Measurements from ENCODE around the gene TDRD1.

The TDRD1 gene

GRCh38 chr10:114166043-114166442 lies 13.1 kb upstream of the TDRD1 start:
- DNase-seq (ENCODE audit: insufficient read length) (no peak), FAIRE-seq (no peak)
- TF ChIP-seq POLR2A (IDR thresholded peaks at IDR 0.05; ENCODE audit: low read depth, low read length) (no peak), POLR2AphosphoS5 (IDR thresholded peaks at IDR 0.05; ENCODE audit: low read depth, low read length) (no peak), TAF1 (IDR thresholded peaks at IDR 0.05; ENCODE audit: borderline replicate concordance, low read depth, low read length) (no peak)

GRCh38 chr10:114166494-114166893 lies 12.7 kb upstream of the TDRD1 start:
- no peak for TF ChIP-seq POLR2A (IDR thresholded peaks at IDR 0.05; ENCODE audit: low read depth, low read length)
- no peak for TF ChIP-seq POLR2AphosphoS5 (IDR thresholded peaks at IDR 0.05; ENCODE audit: low read depth, low read length)
- TF ChIP-seq TAF1 (IDR thresholded peaks at IDR 0.05; ENCODE audit: borderline replicate concordance, low read depth, low read length), result no peak
- DNase-seq (ENCODE audit: insufficient read length) (no peak), FAIRE-seq (no peak)

GRCh38 chr10:114167985-114168384 lies 11.2 kb upstream of the TDRD1 start:
- TF ChIP-seq POLR2AphosphoS5 (IDR thresholded peaks at IDR 0.05; ENCODE audit: low read depth, low read length), result no peak
- TF ChIP-seq TAF1 (IDR thresholded peaks at IDR 0.05; ENCODE audit: borderline replicate concordance, low read depth, low read length), result no peak
- no peak for TF ChIP-seq POLR2A (IDR thresholded peaks at IDR 0.05; ENCODE audit: low read depth, low read length)
- FAIRE-seq, result no peak
- no peak for DNase-seq (ENCODE audit: insufficient read length)

GRCh38 chr10:114168450-114169009 lies 10.6 kb upstream of the TDRD1 start:
- no peak for TF ChIP-seq POLR2AphosphoS5 (IDR thresholded peaks at IDR 0.05; ENCODE audit: low read depth, low read length)
- TF ChIP-seq TAF1 (IDR thresholded peaks at IDR 0.05; ENCODE audit: borderline replicate concordance, low read depth, low read length), result no peak
- no peak for TF ChIP-seq POLR2A (IDR thresholded peaks at IDR 0.05; ENCODE audit: low read depth, low read length)
- no peak for DNase-seq (ENCODE audit: insufficient read length)
- no peak for FAIRE-seq

- peak; percentile 62 for FAIRE-seq
- DNase-seq (ENCODE audit: insufficient read length), result no peak
- TF ChIP-seq POLR2A (IDR thresholded peaks at IDR 0.05; ENCODE audit: low read depth, low read length) (no peak), TAF1 (IDR thresholded peaks at IDR 0.05; ENCODE audit: borderline replicate concordance, low read depth, low read length) (no peak), POLR2AphosphoS5 (IDR thresholded peaks at IDR 0.05; ENCODE audit: low read depth, low read length) (no peak)
Measured at GRCh38 chr10:114172216-114172615, 6.9 kb upstream of the TDRD1 start.

- DNase-seq (ENCODE audit: insufficient read length), result no peak
- TF ChIP-seq TAF1 (IDR thresholded peaks at IDR 0.05; ENCODE audit: borderline replicate concordance, low read depth, low read length) (no peak), POLR2A (IDR thresholded peaks at IDR 0.05; ENCODE audit: low read depth, low read length) (no peak), POLR2AphosphoS5 (IDR thresholded peaks at IDR 0.05; ENCODE audit: low read depth, low read length) (no peak)
- peak; percentile 68 for FAIRE-seq
Measured at GRCh38 chr10:114172776-114173602, 6.2 kb upstream of the TDRD1 start.

GRCh38 chr10:114173603-114173920 lies 5.6 kb upstream of the TDRD1 start:
- FAIRE-seq (peak; percentile 56), DNase-seq (ENCODE audit: insufficient read length) (no peak)
- no peak for TF ChIP-seq POLR2A (IDR thresholded peaks at IDR 0.05; ENCODE audit: low read depth, low read length)
- no peak for TF ChIP-seq POLR2AphosphoS5 (IDR thresholded peaks at IDR 0.05; ENCODE audit: low read depth, low read length)
- TF ChIP-seq TAF1 (IDR thresholded peaks at IDR 0.05; ENCODE audit: borderline replicate concordance, low read depth, low read length), result no peak

GRCh38 chr10:114173921-114174694 lies 5.0 kb upstream of the TDRD1 start, which contains the start of gene CCDC186:
Gene CCDC186 (minus strand): TSS chr10:114174203. CDS start chr10:114163268, 10,935 bp downstream.
- peak; percentile 87 for DNase-seq (ENCODE audit: insufficient read length)
- TF ChIP-seq POLR2AphosphoS5 (IDR thresholded peaks at IDR 0.05; ENCODE audit: low read depth, low read length) (peak; percentile 62; the same call in 1 of the 2 replicates), TAF1 (IDR thresholded peaks at IDR 0.05; ENCODE audit: borderline replicate concordance, low read depth, low read length) (no peak; the same call in 1 of the 2 replicates), POLR2A (IDR thresholded peaks at IDR 0.05; ENCODE audit: low read depth, low read length) (peak; percentile 79; the same call in 1 of the 2 replicates)
- peak; percentile 99 for FAIRE-seq

GRCh38 chr10:114174695-114175188 lies 4.4 kb upstream of the TDRD1 start:
- FAIRE-seq (peak; percentile 83), DNase-seq (ENCODE audit: insufficient read length) (no peak)
- TF ChIP-seq POLR2AphosphoS5 (IDR thresholded peaks at IDR 0.05; ENCODE audit: low read depth, low read length) (no peak), POLR2A (IDR thresholded peaks at IDR 0.05; ENCODE audit: low read depth, low read length) (no peak), TAF1 (IDR thresholded peaks at IDR 0.05; ENCODE audit: borderline replicate concordance, low read depth, low read length) (no peak)

GRCh38 chr10:114175667-114176066 lies 3.5 kb upstream of the TDRD1 start:
- TF ChIP-seq POLR2A (IDR thresholded peaks at IDR 0.05; ENCODE audit: low read depth, low read length) (no peak), POLR2AphosphoS5 (IDR thresholded peaks at IDR 0.05; ENCODE audit: low read depth, low read length) (no peak), TAF1 (IDR thresholded peaks at IDR 0.05; ENCODE audit: borderline replicate concordance, low read depth, low read length) (no peak)
- no peak for DNase-seq (ENCODE audit: insufficient read length)
- FAIRE-seq, result no peak

GRCh38 chr10:114176511-114176910 lies 2.6 kb upstream of the TDRD1 start:
- TF ChIP-seq POLR2A (IDR thresholded peaks at IDR 0.05; ENCODE audit: low read depth, low read length) (no peak), TAF1 (IDR thresholded peaks at IDR 0.05; ENCODE audit: borderline replicate concordance, low read depth, low read length) (no peak), POLR2AphosphoS5 (IDR thresholded peaks at IDR 0.05; ENCODE audit: low read depth, low read length) (no peak)
- FAIRE-seq, result no peak

More at GRCh38 chr10:114176511-114176910, 2.6 kb upstream of the TDRD1 start:
- no peak for DNase-seq (ENCODE audit: insufficient read length)
